Right lobe of liver (tissue), 4 donors: ENCODE data around the gene FGF22.

Experiments used
- POLR2A ChIP-seq: fragments of 450-650 bp; IDR thresholded peaks from one replicate; pipeline ENCODE4 v1.6.1; 2017; ENCODE audit warnings: antibody characterized with exemption, mild to moderate bottlenecking
- TF ChIP-seq, protein P1 (sequence below), 4 donors: fragments of 200-600 bp in 3 of 4; fragments of 450-650 bp in 1 of 4; IDR thresholded peaks; one replicate each; pipeline versions ENCODE4 v1.5.1 to v1.8.0; 2016 to 2022; ENCODE audit warnings: antibody characterized with exemption in 4 of 4, mild to moderate bottlenecking in 2 of 4
- donor health status: DM: no; HTN: no; CAD: no.
- donor health status: DM: no; HTN: no; CAD: no.
- donor health status: DM: no; HTN: yes; CAD: no.

- no peak for TF ChIP-seq POLR2A
- TF ChIP-seq, protein P1, sequence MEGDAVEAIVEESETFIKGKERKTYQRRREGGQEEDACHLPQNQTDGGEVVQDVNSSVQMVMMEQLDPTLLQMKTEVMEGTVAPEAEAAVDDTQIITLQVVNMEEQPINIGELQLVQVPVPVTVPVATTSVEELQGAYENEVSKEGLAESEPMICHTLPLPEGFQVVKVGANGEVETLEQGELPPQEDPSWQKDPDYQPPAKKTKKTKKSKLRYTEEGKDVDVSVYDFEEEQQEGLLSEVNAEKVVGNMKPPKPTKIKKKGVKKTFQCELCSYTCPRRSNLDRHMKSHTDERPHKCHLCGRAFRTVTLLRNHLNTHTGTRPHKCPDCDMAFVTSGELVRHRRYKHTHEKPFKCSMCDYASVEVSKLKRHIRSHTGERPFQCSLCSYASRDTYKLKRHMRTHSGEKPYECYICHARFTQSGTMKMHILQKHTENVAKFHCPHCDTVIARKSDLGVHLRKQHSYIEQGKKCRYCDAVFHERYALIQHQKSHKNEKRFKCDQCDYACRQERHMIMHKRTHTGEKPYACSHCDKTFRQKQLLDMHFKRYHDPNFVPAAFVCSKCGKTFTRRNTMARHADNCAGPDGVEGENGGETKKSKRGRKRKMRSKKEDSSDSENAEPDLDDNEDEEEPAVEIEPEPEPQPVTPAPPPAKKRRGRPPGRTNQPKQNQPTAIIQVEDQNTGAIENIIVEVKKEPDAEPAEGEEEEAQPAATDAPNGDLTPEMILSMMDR (IDR thresholded peaks at IDR 0.05) = no peak
Measured at GRCh38 chr19:638906-639252, 800 bp upstream of the FGF22 start.
